ENCODE measurements around the gene CAPN3. TPM values are rescaled to one million over a fixed set of nuclear protein-coding genes. Genes with fewer than 3 reads are reported as not detected.

Gene CAPN3
- total RNA-seq, 1 experiment from 2014 or later = not detected

DNA sequence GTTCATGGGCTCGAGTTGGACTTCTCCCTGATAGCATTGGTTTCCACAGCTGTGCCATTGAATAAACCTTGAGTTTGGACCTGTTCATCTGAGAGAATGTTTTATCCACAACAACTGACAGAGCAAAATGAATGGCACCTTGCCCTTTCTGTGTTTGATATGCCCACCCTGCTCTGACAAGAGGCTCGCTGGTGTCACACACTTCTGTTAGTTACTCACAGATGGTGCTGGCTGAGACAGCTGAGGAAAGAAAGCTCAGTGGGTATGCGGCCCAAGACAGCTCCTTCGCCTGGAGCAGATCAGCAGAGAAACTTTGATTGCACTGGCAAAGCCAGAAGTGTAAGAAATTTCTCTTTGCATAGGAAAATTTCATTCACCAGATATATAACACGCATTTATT is 2.5 kb upstream of the CAPN3 start:
- DNase-seq (ENCODE audit: low spot score) = no peak

DNA sequence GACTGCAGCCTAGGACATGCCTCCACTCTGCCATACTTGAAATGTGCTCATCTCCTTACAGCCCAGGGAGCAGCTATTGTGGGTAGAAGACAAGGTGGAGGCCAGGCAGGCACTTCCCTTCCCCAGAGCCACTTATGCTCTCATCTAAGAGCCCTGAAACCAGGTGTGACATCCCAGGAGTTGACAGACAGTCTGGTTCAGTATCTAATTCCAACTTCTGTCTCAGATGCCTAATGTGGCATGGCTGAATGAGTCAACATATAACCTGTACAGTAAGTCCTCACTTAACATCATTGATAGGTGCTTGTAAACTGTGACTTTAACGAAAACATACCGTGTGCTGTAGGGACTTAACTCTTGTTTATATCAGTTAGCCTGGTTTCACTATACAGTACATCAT is 1.2 kb upstream of the CAPN3 start:
- DNase-seq (ENCODE audit: low spot score) = no peak

DNA sequence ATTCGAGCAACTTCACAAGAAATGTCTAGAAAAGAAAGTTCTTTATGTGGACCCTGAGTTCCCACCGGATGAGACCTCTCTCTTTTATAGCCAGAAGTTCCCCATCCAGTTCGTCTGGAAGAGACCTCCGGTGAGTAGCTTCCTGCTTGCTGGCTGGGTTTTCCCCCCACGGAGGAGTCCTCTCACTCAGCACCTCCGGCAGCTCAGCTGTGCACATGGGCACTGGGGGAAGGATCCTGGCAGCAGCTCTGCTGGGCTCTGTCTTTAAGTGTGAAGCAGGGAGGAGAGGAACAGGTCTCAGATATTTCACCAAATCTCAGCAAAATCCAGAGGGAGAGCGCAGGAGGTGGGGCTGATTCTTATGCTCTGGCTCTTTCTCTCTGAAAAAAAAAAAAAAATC is 684 bp downstream of the CAPN3 start:
- no peak for DNase-seq (ENCODE audit: low spot score)

DNA sequence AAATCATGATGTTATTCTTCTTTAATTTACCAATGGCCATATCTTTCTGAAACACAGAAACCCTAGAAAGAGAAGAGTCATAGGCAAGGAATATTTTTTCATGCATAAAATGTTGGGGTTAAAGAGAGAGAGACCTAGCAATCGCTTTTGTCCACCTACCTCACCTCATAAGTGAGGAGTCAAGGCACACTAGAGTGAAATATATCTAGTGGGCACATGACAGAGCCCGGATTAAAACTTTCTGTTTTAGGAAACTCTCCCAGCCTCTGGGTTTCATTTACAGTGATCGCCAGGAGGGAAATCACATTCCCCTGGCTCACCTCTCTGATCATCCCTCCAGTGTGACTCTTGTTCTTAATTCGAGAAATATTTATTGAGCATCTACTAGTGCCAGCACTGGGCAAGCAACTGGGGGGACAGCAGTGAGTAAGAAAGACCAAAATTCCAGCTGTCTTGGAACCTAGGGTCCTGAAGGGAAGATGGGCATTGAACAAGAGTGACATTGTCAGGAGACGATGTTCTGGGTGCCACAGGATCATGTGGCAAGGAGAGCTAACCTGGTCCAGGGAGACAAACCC is 1.3 kb downstream of the CAPN3 start:
- no peak for DNase-seq (ENCODE audit: low spot score)

DNA sequence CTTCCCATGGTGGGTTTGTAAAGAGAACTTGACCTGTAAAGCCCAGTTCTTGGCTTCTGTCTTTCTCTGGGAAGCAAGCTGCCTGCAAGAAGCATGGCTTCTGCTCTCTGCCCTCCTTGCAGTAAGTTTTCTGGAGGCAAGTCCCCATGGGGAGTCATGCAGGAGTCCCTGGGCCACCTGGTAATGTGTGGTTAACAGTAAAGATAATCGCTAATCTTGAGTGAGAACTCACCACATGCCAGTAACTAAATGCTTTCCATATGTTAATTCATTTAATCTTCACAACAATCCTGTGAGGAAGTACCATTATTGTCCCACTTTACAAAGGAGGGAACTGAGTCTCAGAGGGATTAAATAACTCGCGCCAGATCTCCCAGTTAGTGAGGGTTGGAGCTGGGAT is 4.2 kb downstream of the CAPN3 start:
- no peak for DNase-seq (ENCODE audit: low spot score)

DNA sequence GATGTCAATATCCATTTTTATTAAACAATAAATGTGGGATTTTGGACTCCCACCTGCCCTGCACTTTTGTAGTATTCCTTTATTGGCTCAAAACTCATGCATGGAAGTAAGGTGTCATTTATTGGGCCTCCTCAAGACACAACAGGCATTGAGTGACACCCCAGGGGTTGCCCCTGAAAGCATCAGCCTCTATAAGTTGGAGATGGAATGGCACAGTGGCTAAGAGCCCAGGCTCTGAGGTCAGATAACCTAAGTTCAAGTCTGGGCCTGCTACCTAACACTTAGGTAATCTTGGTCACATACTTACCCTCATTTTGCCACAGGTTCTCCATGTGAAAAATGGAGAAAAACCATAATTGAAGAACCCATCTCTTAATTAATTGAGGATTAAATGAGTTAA is 4.6 kb downstream of the CAPN3 start:
- no peak for DNase-seq (ENCODE audit: low spot score)

DNA sequence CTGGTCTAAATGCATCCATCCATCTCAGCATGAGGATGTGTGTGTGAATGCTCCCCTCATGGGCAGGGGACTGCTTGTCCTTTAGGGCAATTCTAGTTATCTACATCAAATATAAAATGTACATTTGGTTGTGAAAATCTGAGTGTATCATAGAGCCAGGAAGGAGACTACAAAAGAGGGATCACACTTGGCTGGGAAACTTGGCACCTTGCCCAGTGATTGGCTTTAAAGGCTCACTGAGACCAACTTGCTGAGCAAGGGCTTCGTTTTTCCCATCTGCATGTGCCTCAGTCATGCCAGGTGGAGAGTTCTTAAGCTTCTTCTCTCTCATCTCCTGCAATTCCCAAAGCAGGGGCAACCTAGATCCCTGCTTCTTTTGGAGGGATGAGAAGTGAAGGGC is 5.2 kb downstream of the CAPN3 start:
- peak; percentile 50 for DNase-seq (ENCODE audit: low spot score)

DNA sequence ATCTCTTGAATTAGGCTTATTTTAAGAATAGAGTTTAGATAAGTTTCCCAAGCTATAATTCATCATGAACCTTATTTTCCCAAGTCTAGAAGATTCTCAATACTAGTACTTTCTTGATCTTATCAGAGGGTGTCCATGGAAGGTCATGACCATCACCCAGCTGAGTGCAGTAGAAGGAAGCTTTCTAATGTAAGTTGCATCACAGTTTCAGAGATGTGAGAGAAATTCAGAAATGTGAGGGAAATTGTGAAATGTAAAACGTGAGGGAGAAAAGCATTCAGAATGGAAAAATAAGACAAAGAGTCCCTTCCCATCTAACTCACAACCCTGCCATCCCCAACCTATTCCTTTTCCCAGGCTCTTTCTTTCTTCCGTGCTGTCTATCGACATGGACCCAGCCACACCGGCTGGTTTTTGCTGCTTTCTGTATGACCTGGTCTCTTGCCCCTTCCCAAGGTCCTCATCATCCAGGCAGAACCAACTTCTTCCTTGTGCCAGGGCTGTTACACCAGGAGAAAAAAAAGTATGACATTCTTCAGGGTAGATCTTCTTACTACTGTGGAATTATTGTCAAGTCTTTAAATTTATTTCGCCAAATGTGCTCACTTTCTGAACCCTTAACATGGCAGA is 6.7 kb downstream of the CAPN3 start:
- DNase-seq (ENCODE audit: low spot score) = no peak

DNA sequence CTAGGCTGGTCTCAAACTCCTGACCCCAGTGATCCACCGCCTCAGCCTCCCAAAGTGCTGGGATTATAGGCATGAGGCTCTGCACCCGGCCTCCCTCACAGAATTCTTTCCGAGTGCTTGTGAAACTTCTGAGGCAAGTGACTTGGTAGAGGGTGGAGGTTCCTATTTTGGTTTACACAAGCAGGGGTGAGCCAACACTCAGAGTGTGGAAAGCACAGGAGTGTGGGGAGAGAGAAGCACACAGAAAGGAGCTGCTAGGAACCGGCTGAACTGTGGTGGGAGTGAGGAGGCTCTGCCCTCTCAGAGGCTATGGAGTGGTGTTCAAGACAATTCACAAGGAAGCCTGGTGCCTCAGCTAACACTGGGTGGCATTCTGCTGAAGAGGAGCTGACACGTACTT is 7.7 kb downstream of the CAPN3 start:
- DNase-seq (ENCODE audit: low spot score) = no peak

DNA sequence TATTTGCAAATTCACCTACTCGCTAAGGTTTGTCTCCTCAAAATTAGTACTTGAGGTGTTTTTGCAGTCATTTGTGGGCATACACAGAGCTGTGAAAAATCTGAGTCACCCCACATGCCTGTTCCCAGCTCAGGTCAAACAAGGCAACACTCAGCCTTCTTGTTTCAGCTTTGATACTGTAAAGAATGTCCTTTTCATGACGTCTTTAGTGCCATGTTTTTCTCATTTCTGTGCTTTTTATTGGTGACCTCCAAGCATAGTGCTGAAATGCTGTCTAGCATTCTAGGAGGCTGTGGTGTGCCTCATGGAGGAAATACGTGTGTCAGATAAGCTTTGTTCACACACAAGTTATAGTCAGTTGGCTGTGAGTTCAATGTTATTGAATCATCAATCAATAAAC is 8.8 kb downstream of the CAPN3 start:
- DNase-seq (ENCODE audit: low spot score) = no peak

DNA sequence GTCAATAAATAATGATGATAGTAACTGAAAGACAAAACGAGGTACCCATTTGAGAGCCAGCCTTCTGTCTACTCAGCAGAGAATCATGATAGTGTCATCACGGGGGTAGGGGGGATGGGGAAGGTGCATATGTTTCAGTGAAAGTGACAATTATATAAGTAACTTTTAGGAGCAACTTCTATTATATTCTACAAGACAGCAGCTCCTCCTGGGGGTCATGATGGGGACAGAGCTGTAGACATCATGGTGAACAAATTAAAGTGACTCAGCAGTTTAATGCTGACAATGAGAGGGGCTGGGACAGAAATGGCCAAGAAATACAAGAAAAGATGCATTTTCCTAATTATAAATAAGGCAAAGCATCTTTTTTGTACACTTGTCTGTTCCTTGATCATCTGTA is 11.8 kb downstream of the CAPN3 start:
- peak; percentile 58 for DNase-seq (ENCODE audit: low spot score)

DNA sequence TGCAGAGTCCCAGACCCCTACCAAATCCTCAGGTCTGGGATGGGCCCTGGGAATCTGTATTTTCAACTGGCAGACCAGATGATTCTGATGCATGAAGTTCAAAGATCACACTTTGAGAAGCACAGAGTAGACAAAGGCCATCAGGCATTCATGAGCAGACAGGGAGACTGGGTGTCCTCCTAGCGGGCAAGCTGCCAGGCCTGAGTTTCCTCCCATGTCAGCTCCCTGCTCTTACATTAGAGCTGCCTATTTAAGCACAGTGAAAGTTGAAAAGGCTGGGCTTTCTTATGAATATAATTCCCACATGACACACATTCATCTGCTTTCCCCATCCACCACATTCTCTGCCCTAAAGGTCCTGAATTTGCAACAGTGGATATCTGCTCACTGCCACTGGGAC is 14.0 kb downstream of the CAPN3 start:
- DNase-seq (ENCODE audit: low spot score) = no peak

DNA sequence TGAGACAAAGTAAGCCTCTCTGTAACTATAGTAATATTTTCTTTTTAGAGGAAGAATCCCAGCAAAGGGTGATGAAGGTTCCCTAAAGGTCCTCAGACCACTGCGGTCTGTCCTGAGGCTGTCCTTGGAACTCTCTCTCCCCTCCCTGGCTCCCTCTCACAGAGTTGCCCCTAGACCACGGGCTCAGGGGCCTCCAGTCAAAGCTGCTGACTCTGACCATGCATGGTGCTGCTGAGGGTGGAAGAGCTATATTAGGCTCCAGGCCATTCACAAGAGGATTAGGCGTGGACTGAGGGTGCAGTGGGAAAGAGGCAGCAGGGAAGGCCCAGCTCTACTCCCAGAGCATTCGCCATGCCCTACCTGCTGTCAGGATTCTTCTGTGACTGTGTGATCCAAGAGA is 14.6 kb downstream of the CAPN3 start:
- no peak for DNase-seq (ENCODE audit: low spot score)

DNA sequence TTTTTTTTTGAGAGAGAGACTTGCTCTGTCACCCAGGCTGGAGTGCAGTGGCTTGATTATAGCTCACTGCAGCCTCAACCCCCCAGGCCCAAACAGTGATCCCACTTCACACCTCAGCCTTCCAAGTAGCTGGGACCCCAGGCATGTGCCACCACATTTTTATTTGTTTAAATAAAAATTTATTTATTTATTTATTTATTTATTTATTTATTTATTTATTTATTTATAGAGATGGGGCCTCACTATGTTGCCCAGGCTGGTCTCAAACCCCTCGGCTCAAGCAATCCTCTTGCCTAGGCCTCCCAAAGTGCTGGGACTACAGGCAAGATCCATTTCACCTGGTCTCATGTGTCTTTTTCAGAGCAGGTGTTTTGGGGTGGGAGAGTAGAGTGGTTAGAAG is 15.5 kb downstream of the CAPN3 start:
- DNase-seq (ENCODE audit: low spot score) = no peak

DNA sequence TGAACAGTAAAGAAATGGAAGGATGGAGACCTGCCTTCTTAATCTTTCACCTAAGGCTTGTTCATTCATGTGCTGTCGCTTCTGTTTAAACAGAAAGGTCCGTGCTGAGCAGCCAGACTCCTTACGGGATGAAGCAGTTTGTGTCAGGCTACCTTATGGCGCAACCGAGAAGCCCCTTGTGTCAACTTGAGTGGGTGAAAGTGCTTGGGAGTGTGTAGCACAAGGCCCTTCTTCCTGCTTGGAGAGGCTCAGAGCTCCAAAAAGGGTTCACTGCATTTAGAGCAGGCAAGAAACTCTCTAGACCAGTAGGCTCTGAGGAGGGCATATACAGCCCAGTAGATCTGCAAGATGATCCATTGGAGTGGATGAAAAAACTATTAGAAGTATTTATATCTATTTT is 16.0 kb downstream of the CAPN3 start:
- no peak for DNase-seq (ENCODE audit: low spot score)

DNA sequence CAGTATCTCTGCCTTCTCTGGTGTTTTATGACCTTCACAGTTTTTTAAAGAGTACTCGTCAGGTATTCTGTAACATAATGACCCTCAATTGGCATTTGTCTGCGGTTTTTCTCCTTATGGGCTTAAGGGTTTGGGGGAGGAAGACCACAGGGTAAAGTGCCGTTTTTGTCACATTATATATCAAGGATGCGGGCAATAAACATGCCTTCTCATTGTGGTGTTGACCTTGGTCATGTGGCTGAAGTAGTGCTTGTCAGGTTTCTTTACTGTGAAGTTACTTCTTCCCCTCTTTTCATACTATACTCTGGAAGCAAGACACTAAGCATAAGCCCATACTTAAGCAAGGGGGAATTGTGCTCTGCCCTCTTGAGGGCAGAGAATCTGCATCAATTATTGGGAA is 16.6 kb downstream of the CAPN3 start:
- DNase-seq (ENCODE audit: low spot score) = no peak

DNA sequence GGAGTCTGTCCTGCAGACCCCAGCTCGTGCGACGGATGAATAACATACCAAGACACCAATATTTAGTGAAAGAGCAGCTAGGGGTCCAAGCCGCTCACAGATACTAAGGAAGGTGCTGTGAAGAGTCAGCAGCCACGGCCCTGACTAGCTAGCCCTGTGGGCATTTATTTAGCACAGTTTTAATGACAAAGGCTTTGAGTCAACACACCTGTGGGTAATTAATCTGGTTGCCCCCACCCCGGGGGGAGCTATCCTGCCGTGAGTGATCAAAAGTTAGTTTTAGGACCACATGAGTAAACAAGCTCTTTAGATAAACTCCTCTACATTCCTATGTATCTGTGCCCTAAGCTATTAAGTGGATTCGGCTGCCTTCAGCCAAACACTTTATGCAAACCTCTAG is 18.7 kb downstream of the CAPN3 start:
- DNase-seq (ENCODE audit: low spot score) = no peak

DNA sequence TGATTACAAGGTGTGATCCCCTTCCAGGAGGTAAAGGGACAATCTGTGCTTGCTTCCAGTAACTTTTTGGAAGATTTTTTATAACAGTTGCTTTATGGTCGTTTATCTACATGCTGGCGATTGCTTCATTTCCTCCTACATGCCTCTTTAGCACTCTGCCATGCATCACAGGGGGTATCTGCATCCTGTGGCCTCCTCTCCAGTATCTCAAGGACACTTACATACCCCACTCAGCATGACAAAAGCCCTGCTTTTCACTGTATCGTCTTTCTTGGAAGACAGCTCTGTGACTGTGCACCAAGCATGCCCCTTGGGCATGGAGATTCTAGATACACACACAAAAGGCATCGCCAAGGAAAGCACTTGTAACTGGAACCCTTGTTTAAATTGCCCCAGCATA is 25.3 kb downstream of the CAPN3 start:
- DNase-seq (ENCODE audit: low spot score) = no peak

DNA sequence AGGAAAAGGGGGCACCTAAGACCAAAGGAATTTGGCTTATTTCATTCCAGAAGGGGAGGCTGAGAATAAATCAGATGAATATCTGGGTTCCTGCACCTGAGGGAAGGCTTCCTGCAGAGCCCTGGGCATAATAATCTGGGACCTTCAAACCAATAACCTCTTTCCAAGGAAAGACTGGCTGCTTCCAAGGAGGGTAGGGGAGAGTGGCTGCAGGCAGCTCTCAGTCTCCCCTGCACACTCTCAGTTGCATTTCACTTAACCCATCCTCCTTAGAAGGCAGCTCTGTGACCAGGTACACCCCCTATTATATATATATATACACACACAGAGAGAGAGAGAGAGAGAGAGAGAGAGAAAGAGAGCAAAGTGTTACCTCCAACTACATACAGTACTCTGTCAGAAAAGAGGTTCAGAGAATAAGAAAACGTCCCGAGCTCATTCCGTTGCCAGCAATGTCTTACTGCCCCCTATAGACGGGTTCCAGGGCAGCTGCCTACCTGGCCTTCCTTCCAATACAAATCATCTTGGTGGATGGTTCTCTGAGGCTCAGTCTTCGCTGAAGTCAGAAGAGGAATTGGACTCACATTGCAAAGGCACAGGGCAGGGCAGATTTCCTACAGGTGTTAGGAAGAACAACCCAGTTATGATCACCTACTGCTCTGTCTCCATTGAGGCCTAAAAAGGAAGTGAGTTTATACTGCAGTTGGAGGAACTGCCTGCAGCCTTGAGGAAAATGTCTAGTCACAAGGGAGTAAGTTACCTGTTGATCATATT is 26.1 kb downstream of the CAPN3 start:
- DNase-seq (ENCODE audit: low spot score) = peak; percentile 78

DNA sequence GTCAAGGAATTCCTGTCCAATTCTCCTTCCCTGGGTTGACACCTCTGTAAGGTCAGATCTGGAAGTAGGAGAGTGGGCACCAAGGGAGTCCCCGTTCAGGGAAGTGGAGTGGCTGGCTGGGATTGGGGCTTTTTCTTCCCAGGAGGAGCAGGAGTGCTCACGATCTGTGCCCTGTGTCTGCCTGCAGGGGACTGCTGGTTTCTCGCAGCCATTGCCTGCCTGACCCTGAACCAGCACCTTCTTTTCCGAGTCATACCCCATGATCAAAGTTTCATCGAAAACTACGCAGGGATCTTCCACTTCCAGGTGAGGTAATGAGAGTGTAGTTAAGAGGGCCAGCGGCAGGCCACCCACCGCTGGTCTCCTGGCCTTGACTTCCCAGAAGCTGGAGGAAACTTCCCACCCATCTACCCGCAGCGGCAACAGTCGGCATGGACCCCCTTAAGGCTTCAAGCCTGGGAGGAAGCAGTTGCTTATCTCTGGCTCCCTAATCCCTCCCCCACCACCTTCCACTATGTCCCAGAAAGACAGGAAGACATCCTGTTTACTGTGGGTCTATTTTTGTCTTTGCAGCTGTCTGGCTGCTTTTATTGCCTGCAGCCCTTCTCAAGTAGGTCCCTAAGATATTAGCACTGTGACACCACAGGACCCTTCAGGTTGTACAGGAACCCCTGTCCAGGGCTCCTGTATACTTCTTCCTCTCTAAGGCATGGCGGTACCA is 26.8 kb downstream of the CAPN3 start:
- no peak for DNase-seq (ENCODE audit: low spot score)

DNA sequence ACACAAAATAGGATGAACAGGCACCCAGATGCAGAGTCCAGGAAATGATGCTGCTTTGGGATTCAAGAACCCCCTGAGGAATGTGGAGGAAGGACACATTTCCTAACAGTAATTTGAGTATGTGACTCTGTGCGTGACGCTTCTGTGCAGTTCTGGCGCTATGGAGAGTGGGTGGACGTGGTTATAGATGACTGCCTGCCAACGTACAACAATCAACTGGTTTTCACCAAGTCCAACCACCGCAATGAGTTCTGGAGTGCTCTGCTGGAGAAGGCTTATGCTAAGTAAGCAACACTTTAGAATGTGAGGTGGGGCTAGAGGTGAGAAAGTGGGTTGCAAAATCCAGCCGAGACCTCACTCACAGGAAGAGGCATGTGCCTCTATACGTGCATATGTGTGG is 28.3 kb downstream of the CAPN3 start:
- DNase-seq (ENCODE audit: low spot score) = no peak

DNA sequence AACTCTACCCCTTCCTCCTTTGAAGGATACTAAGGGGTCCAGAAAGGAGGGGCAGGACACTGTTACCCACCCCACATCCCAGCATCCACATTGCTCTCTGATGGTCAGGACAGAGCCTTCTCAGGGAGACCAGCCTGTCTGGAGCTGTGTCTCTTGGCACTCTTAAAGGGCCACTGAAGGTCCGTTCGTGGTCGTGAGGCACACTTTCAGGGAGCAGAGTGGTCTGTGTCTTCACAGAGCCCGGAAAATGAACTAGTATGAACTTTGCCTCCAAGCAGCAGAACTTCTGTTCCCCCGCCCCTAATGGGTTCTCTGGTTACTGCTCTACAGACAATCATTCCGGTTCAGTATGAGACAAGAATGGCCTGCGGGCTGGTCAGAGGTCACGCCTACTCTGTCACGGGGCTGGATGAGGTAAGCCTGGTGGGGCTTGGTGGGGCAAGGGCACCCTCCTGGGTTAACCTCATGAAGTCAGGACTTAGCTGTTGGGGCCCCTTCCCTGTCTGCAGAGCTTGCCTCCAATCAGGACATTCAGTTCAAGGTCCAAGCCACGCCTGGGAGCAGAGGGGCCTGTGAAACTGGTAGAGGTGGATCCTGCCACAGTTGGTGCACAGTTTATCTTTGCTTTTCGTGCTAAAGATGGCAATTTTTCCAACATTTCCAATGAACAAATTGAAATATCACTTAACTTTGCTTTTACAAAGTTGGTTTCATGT is 33.2 kb downstream of the CAPN3 start:
- DNase-seq (ENCODE audit: low spot score) = peak; percentile 12

Data from HT-29 (cell line).